CD14-positive monocyte (primary cell): ENCODE results near the gene NEUROD2. TPM values are rescaled to one million over a fixed set of nuclear protein-coding genes. Genes with fewer than 3 reads are reported as not detected.
A peak's percentile ranks its signal among the peaks of the same experiment; 100 is the strongest.

Experiments used
- DNase-seq, 3 donors: peaks; one replicate each; pipeline ENCODE4 v3.0.0-alpha.2; 2011 to 2022
- H2AFZ ChIP-seq: 2 replicates; pipeline ENCODE4 v1.6.0; 2012; ENCODE audit warnings: mild to moderate bottlenecking, low read depth, low read length, inconsistent platforms; ENCODE audit not compliant: insufficient read depth, poor library complexity, severe bottlenecking
- H3K27ac ChIP-seq, 2 donors: 1 replicate in 1 of 2; 2 replicates in 1 of 2; pipeline ENCODE4 v1.5.1; 2012 to 2013; ENCODE audit warnings: low read length in 2 of 2, control low read depth in 1 of 2, inconsistent platforms in 1 of 2, low read depth in 1 of 2, mild to moderate bottlenecking in 1 of 2
- H3K27me3 ChIP-seq, 2 donors: one replicate each; pipeline versions ENCODE4 v1.6.0 to v1.6.1; 2011 to 2013; ENCODE audit warnings: low read length in 2 of 2; ENCODE audit not compliant: control insufficient read depth in 2 of 2, insufficient read depth in 2 of 2
- H3K36me3 ChIP-seq, 2 donors: replicated peaks in 1 of 2; 1 replicate in 1 of 2; 2 replicates in 1 of 2; pipeline versions ENCODE4 v1.5.1 to v1.6.1; 2012 to 2013; ENCODE audit warnings: low read length in 2 of 2, control low read depth in 1 of 2, inconsistent platforms in 1 of 2, mild to moderate bottlenecking in 1 of 2; ENCODE audit not compliant: insufficient read depth in 2 of 2, control insufficient read depth in 1 of 2
- H3K4me1 ChIP-seq, 2 donors: 1 replicate in 1 of 2; 2 replicates in 1 of 2; pipeline versions ENCODE4 v1.5.1 to v1.6.1; 2012 to 2013; ENCODE audit warnings: low read length in 2 of 2, control low read depth in 1 of 2, inconsistent platforms in 1 of 2, mild to moderate bottlenecking in 1 of 2, moderate library complexity in 1 of 2; ENCODE audit not compliant: insufficient read depth in 2 of 2, control insufficient read depth in 1 of 2
- H3K4me2 ChIP-seq: replicated peaks from 2 replicates; pipeline ENCODE3; 2012; ENCODE audit warnings: low read length, moderate library complexity, mild to moderate bottlenecking; ENCODE audit not compliant: poor library complexity, severe bottlenecking; ENCODE audit errors: extremely low read depth
- H3K4me3 ChIP-seq, 3 experiments: fragments of 200-600 bp in 1 of 3; sonication (generic) in 1 of 3; replicated peaks in 1 of 3; 1 replicate in 2 of 3; 2 replicates in 1 of 3; pipeline ENCODE4 v1.5.1; 2011 to 2013; ENCODE audit warnings: low read length in 3 of 3, mild to moderate bottlenecking in 3 of 3, control low read depth in 2 of 3, low read depth in 2 of 3, inconsistent platforms in 1 of 3, moderate library complexity in 1 of 3
- H3K79me2 ChIP-seq: 2 replicates; pipeline ENCODE4 v1.6.0; 2012; ENCODE audit warnings: mild to moderate bottlenecking, control low read depth, inconsistent platforms, low read length, moderate library complexity; ENCODE audit not compliant: insufficient read depth
- H3K9ac ChIP-seq: 2 replicates; pipeline ENCODE4 v1.6.0; 2017; ENCODE audit warnings: low read length, mild to moderate bottlenecking; ENCODE audit not compliant: insufficient read depth, poor library complexity, severe bottlenecking
- H3K9me3 ChIP-seq, 2 donors: replicated peaks in 1 of 2; 1 replicate in 1 of 2; 2 replicates in 1 of 2; pipeline versions ENCODE4 v1.5.1 to v1.6.1; 2012 to 2013; ENCODE audit warnings: low read length in 2 of 2, control low read depth in 1 of 2; ENCODE audit not compliant: control insufficient read depth in 1 of 2, insufficient read depth in 1 of 2
- H4K20me1 ChIP-seq: 2 replicates; pipeline ENCODE4 v1.6.0; 2012; ENCODE audit warnings: mild to moderate bottlenecking, low read length, control low read depth, moderate library complexity; ENCODE audit not compliant: insufficient read depth
- H3K27ac Mint-ChIP-seq, 7 donors: one replicate each; pipeline ENCODE4 v1.8.0; 2020; ENCODE audit warnings: mild to moderate bottlenecking in 7 of 7, mixed read lengths in 7 of 7, moderate library complexity in 6 of 7, inconsistent platforms in 2 of 7
- H3K27me3 Mint-ChIP-seq, 3 donors: one replicate each; pipeline ENCODE4 v1.8.0; 2021 to 2022; ENCODE audit warnings: low read depth in 3 of 3, mild to moderate bottlenecking in 3 of 3, mixed read lengths in 3 of 3, moderate library complexity in 3 of 3, inconsistent platforms in 1 of 3
- H3K36me3 Mint-ChIP-seq, 2 donors: one replicate each; pipeline ENCODE4 v1.8.0; 2020; ENCODE audit warnings: mixed read lengths in 2 of 2, inconsistent platforms in 1 of 2, mild to moderate bottlenecking in 1 of 2
- H3K4me1 Mint-ChIP-seq: one replicate; pipeline ENCODE4 v1.8.0; 2020; ENCODE audit warnings: mild to moderate bottlenecking, mixed read lengths
- H3K4me3 Mint-ChIP-seq, 2 donors: one replicate each; pipeline ENCODE4 v1.8.0; 2020; ENCODE audit warnings: mild to moderate bottlenecking in 2 of 2, mixed read lengths in 2 of 2, moderate library complexity in 1 of 2
- H3K9me3 Mint-ChIP-seq, 7 donors: one replicate each; pipeline ENCODE4 v1.8.0; 2020 to 2022; ENCODE audit warnings: mixed read lengths in 7 of 7, mild to moderate bottlenecking in 6 of 7, moderate library complexity in 6 of 7, inconsistent platforms in 2 of 7
- CTCF ChIP-seq: fragments of 200-600 bp; IDR thresholded peaks from one replicate; pipeline ENCODE4 v1.8.0; 2022; ENCODE audit warnings: antibody characterized with exemption, mild to moderate bottlenecking
- WGBS: methylation state at CpG from one replicate; pipeline ENCODE4 v1.1.5; 2013; ENCODE audit warnings: missing lambda C conversion rate; ENCODE audit not compliant: insufficient coverage; 5-methylcytosine and 5-hydroxymethylcytosine counted together
- intact Hi-C, 2 donors: fragments of 100-400 bp; cut with micrococcal nuclease; formaldehyde crosslinking; loops; one replicate each; pipeline versions ENCODE4 v1.15.0 to v1.15.1; 2023
- polyA plus RNA-seq, 3 donors: library from polyadenylated mRNA; depleted of rRNA in 1 of 3; unstranded in 2 of 3; stranded (reverse) in 1 of 3; fragments of 300-500 nt in 2 of 3; fragments of >200 nt in 1 of 3; fragmentation: Illumina TruSeq in 2 of 3; gene quantifications; 1 replicate in 2 of 3; 2 replicates in 1 of 3; pipeline ENCODE4 v1.2.3, GENCODE V29; 2012 to 2021

The NEUROD2 gene
- polyA plus RNA-seq, 3 donors = not detected

DNA sequence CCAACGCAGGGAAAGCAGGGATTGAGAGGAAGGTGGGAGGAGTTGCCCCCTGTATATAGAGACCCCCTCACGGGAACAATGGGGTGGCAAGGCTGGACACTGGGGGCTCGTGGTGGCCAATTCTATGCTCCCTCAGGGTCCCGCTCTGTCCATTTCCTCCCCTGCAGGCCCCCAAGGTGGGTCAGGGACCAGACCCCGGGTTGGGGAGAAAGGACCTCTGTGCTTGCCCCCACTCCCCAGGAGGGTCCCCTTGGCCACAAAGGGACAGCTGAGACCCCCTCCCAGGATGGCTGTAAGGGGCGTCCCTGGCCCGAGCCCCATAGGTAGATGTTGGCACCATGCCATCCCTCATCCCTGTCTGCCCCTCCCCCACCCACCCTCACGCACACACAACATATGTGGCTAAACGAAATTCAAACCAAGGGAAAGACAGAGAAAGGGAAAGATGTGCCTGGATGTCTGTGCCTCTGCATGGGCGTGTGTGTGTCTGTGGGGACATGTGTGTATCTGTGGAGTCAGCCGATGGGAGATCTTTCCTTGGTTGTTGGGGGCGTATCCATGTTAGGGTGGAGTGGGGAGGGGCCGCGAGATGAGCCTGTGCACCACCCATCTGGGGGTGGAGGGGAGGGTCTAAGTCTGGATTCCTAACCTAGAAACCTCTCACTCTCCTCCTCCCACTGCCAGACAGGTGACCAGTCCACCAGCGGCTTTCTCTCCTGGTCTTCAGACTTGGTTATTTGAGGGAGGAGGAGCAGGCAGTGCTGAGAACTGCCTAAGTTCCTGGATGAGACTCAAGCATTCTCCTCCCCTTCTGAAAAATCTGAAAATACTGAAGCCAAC lies 642 bp upstream of the NEUROD2 start:
- H3K27ac Mint-ChIP-seq = no peak overlapping the region
- H3K9me3 ChIP-seq = peaks cover 0 to 12% of the 10 kb centered on the region in 2 donors
- intact Hi-C loops = no loop called here
- H3K79me2 ChIP-seq = no peaks in the 10 kb centered on the region
- H3K9me3 Mint-ChIP-seq = peaks cover 0 to 17% (median 7%) of the 10 kb centered on the region in 7 donors
- TF ChIP-seq CTCF = no peak
- H3K9ac ChIP-seq = no peak overlapping the region
- H2AFZ ChIP-seq = no peak overlapping the region
- H3K36me3 ChIP-seq = no peaks in the 10 kb centered on the region
- no peak overlapping the region for H3K4me3 ChIP-seq
- H3K36me3 Mint-ChIP-seq = peaks cover 0 to 1% of the 10 kb centered on the region in 2 donors
- 12% methylated on average over 3 of the region's 15 CpGs for WGBS
- no peak overlapping the region for H3K27ac ChIP-seq
- no peaks in the 10 kb centered on the region for H4K20me1 ChIP-seq
- H3K4me1 Mint-ChIP-seq = peaks cover 15% of the 10 kb centered on the region
- peaks cover 3 to 5% of the 10 kb centered on the region in 2 donors for H3K4me1 ChIP-seq
- H3K4me3 Mint-ChIP-seq = peak overlapping the region in 1 of 2 donors; percentile 65
- no peak for DNase-seq
- no peak overlapping the region for H3K4me2 ChIP-seq
- peaks cover 69 to 86% (median 70%) of the 10 kb centered on the region in 3 donors for H3K27me3 Mint-ChIP-seq
- peaks cover 53 to 75% of the 10 kb centered on the region in 2 donors for H3K27me3 ChIP-seq

DNA sequence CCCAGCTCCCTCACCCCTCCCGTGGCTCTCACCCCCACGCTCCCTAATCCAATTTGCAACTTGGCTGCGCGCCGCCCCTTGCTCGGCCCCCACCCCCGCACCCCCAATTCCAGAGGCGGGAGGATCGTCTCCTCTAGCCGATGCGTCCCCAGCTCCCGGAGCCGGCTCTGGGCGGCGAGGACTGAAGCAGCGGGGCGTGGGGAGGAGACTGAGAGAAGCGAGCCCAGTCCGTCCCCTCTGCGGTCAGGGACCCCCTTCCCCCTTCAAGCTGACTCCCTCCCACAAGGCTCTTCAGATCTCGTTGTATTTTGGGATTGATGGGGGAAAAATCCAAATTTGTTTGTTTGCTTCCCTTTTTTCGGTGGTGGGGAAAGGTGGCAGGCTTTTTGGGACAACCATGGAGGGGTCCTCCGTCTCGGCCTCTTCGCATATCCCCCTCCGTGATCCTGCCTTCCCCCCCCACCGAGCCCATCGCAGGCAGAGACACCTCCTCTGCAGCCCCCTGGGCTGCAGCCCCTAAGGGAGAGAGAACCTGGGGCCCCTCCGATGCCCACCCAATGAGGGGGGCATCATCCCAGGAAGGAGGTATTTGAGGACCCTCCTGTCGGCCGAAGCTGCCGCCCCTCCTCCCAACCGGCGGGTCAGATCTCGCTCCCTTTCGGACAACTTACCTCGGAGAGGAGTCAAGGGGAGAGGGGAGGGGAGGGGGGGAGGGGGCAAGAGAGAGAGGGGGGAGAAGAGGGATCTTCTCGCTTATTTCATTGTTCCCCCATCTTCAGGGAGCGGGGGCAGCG lies 466 bp downstream of the NEUROD2 start:
- 0% methylated on average over 3 of the region's 40 CpGs for WGBS
- peaks cover 78 to 91% (median 78%) of the 10 kb centered on the region in 3 donors for H3K27me3 Mint-ChIP-seq
- DNase-seq = no peak
- Histone ChIP-seq H3K36me3 (no peaks in the 10 kb centered on the region), H3K27me3 (peaks cover 64 to 86% of the 10 kb centered on the region in 2 donors), H2AFZ (no peak overlapping the region), H4K20me1 (no peaks in the 10 kb centered on the region), H3K79me2 (no peaks in the 10 kb centered on the region), H3K4me3 (no peak overlapping the region), H3K27ac (no peak overlapping the region), H3K4me2 (no peak overlapping the region), H3K9ac (no peak overlapping the region), H3K9me3 (peaks cover 0 to 21% of the 10 kb centered on the region in 2 donors), H3K4me1 (peaks cover 3 to 5% of the 10 kb centered on the region in 2 donors)
- intact Hi-C loops = no loop called here
- H3K4me1 Mint-ChIP-seq = peaks cover 15% of the 10 kb centered on the region
- no peak for TF ChIP-seq CTCF
- no peak overlapping the region for H3K27ac Mint-ChIP-seq
- peaks cover 0 to 19% (median 7%) of the 10 kb centered on the region in 7 donors for H3K9me3 Mint-ChIP-seq
- peaks cover 0 to 1% of the 10 kb centered on the region in 2 donors for H3K36me3 Mint-ChIP-seq
- H3K4me3 Mint-ChIP-seq = peak overlapping the region in 1 of 2 donors; percentile 76
